ENCODE measurements around the gene ZDHHC23. TPM values are rescaled to one million over a fixed set of nuclear protein-coding genes. Genes with fewer than 3 reads are reported as not detected.
A peak's percentile ranks its signal among the peaks of the same experiment; 100 is the strongest.

The ZDHHC23 gene
- total RNA-seq, 1 donor from 2014 or later: 0.68 TPM

- Histone ChIP-seq H3K79me2 (ENCODE audit: insufficient read depth, low read length) (no peaks in the 10 kb centered on the region), H3K9ac (ENCODE audit: low read length) (no peak overlapping the region), H3K4me2 (ENCODE audit: low read length) (peak overlapping the region; percentile 96), H3K4me3 (ENCODE audit: insufficient read depth, low read depth, low read length) (peak overlapping the region; percentile 89), H3K27me3 (ENCODE audit: insufficient read depth, low read length) (peaks cover 28% of the 10 kb centered on the region), H4K20me1 (ENCODE audit: insufficient read depth, low read length) (no peaks in the 10 kb centered on the region), H3K27ac (ENCODE audit: low read depth, low read length) (no peak overlapping the region), H2AFZ (ENCODE audit: low read depth, low read length) (peak overlapping the region; percentile 89), H3K36me3 (ENCODE audit: insufficient read depth, low read length) (no peaks in the 10 kb centered on the region), H3K9me3 (ENCODE audit: insufficient read depth, low read depth, low read length) (no peaks in the 10 kb centered on the region), H3K4me1 (ENCODE audit: insufficient read depth, low read length) (peaks cover 8% of the 10 kb centered on the region)
- DNase-seq (ENCODE audit: low read depth): no peak
- FAIRE-seq: no peak
- Mint-ChIP-seq H3K4me1 (ENCODE audit: low read depth, unreplicated experiment) (peaks cover 5% of the 10 kb centered on the region), H3K27me3 (ENCODE audit: low read depth, unreplicated experiment) (peaks cover 34% of the 10 kb centered on the region), H3K9me3 (ENCODE audit: unreplicated experiment) (peaks cover 3% of the 10 kb centered on the region), H3K27ac (ENCODE audit: unreplicated experiment) (no peak overlapping the region), H3K36me3 (ENCODE audit: low read depth, unreplicated experiment) (no peaks in the 10 kb centered on the region), H3K4me3 (ENCODE audit: unreplicated experiment) (peak overlapping the region; percentile 84)
- TF ChIP-seq EZH2 (IDR thresholded peaks at IDR 0.05; ENCODE audit: insufficient read depth, low read length) (no peak), CTCF (IDR thresholded peaks at IDR 0.05; ENCODE audit: insufficient read depth, low read depth, low read length) (no peak)
Observed at GRCh38 chr3:113946831-113947230, 982 bp upstream of the ZDHHC23 start.

- Mint-ChIP-seq H3K4me3 (ENCODE audit: unreplicated experiment) (peak overlapping the region; percentile 77), H3K9me3 (ENCODE audit: unreplicated experiment) (peaks cover 4% of the 10 kb centered on the region), H3K27ac (ENCODE audit: unreplicated experiment) (no peak overlapping the region), H3K36me3 (ENCODE audit: low read depth, unreplicated experiment) (peaks cover 2% of the 10 kb centered on the region), H3K27me3 (ENCODE audit: low read depth, unreplicated experiment) (peaks cover 43% of the 10 kb centered on the region), H3K4me1 (ENCODE audit: low read depth, unreplicated experiment) (no peaks in the 10 kb centered on the region)
- DNase-seq (ENCODE audit: low read depth): no peak
- Histone ChIP-seq H3K27me3 (ENCODE audit: insufficient read depth, low read length) (peaks cover 28% of the 10 kb centered on the region), H3K9ac (ENCODE audit: low read length) (peak overlapping the region; percentile 50), H2AFZ (ENCODE audit: low read depth, low read length) (peak overlapping the region; percentile 89), H3K4me2 (ENCODE audit: low read length) (peak overlapping the region; percentile 96), H3K4me3 (ENCODE audit: insufficient read depth, low read depth, low read length) (peak overlapping the region; percentile 89), H3K4me1 (ENCODE audit: insufficient read depth, low read length) (peaks cover 8% of the 10 kb centered on the region), H3K9me3 (ENCODE audit: insufficient read depth, low read depth, low read length) (no peaks in the 10 kb centered on the region), H4K20me1 (ENCODE audit: insufficient read depth, low read length) (no peaks in the 10 kb centered on the region), H3K36me3 (ENCODE audit: insufficient read depth, low read length) (no peaks in the 10 kb centered on the region), H3K27ac (ENCODE audit: low read depth, low read length) (no peak overlapping the region), H3K79me2 (ENCODE audit: insufficient read depth, low read length) (no peaks in the 10 kb centered on the region)
- TF ChIP-seq EZH2 (IDR thresholded peaks at IDR 0.05; ENCODE audit: insufficient read depth, low read length) (peak; percentile 81), CTCF (IDR thresholded peaks at IDR 0.05; ENCODE audit: insufficient read depth, low read depth, low read length) (no peak)
- no peak for FAIRE-seq
Observed at GRCh38 chr3:113948015-113948917, 453 bp downstream of the ZDHHC23 start.

- Mint-ChIP-seq H3K4me1 (ENCODE audit: low read depth, unreplicated experiment) (peaks cover 6% of the 10 kb centered on the region), H3K4me3 (ENCODE audit: unreplicated experiment) (no peak overlapping the region), H3K9me3 (ENCODE audit: unreplicated experiment) (peaks cover 4% of the 10 kb centered on the region), H3K27ac (ENCODE audit: unreplicated experiment) (no peak overlapping the region), H3K36me3 (ENCODE audit: low read depth, unreplicated experiment) (peaks cover 2% of the 10 kb centered on the region), H3K27me3 (ENCODE audit: low read depth, unreplicated experiment) (peaks cover 55% of the 10 kb centered on the region)
- Histone ChIP-seq H3K27me3 (ENCODE audit: insufficient read depth, low read length) (peaks cover 28% of the 10 kb centered on the region), H3K4me3 (ENCODE audit: insufficient read depth, low read depth, low read length) (no peak overlapping the region), H3K79me2 (ENCODE audit: insufficient read depth, low read length) (no peaks in the 10 kb centered on the region), H3K27ac (ENCODE audit: low read depth, low read length) (no peak overlapping the region), H4K20me1 (ENCODE audit: insufficient read depth, low read length) (no peaks in the 10 kb centered on the region), H3K9me3 (ENCODE audit: insufficient read depth, low read depth, low read length) (no peaks in the 10 kb centered on the region), H3K9ac (ENCODE audit: low read length) (no peak overlapping the region), H3K4me2 (ENCODE audit: low read length) (no peak overlapping the region), H2AFZ (ENCODE audit: low read depth, low read length) (no peak overlapping the region), H3K4me1 (ENCODE audit: insufficient read depth, low read length) (peaks cover 10% of the 10 kb centered on the region), H3K36me3 (ENCODE audit: insufficient read depth, low read length) (no peaks in the 10 kb centered on the region)
- TF ChIP-seq CTCF (IDR thresholded peaks at IDR 0.05; ENCODE audit: insufficient read depth, low read depth, low read length): no peak
- TF ChIP-seq EZH2 (IDR thresholded peaks at IDR 0.05; ENCODE audit: insufficient read depth, low read length): no peak
- DNase-seq (ENCODE audit: low read depth) (no peak), FAIRE-seq (no peak)
Observed at GRCh38 chr3:113952921-113953320, 5.1 kb downstream of the ZDHHC23 start.
